Keratinocyte (primary cell): ENCODE results near the gene MYLIP.

Experiments used
- CTCF ChIP-seq, 3 experiments: IDR thresholded peaks in 1 of 3; conservative IDR thresholded peaks in 1 of 3; optimal IDR thresholded peaks in 1 of 3; 2 replicates in 2 of 3; 3 replicates in 1 of 3; pipeline versions ENCODE3 to v1.5.1; 2011; ENCODE audit warnings: low read length in 3 of 3, mild to moderate bottlenecking in 3 of 3, moderate library complexity in 2 of 3, control low read depth in 1 of 3, inconsistent platforms in 1 of 3; ENCODE audit not compliant: insufficient read depth in 2 of 3; ENCODE audit errors: extremely low read depth in 1 of 3
- EZH2 ChIP-seq: IDR thresholded peaks from one replicate; pipeline ENCODE4 v1.6.1; 2012; ENCODE audit warnings: inconsistent platforms, mild to moderate bottlenecking, low read length, moderate library complexity

GRCh38 chr6:16082361-16082760 lies 46.5 kb upstream of the MYLIP start:
- no peak for TF ChIP-seq CTCF (optimal IDR thresholded peaks at IDR 0.05 in 1 of 3, IDR thresholded peaks at IDR 0.05 in 1 of 3, conservative IDR thresholded peaks at IDR 0.05 in 1 of 3; ENCODE audit: extremely low read depth in 1 of 3, insufficient read depth in 2 of 3, low read length in 3 of 3)
- TF ChIP-seq EZH2: no peak
